SK-N-SH treated with all-trans-retinoic acid at 6 μM for 48 hours (cell line): Measurements from ENCODE around the gene MTUS2.
"Not testable (repeated sequence)": the region's sequence is repeated elsewhere in the genome, so short reads cannot be mapped to it uniquely, and the experiment has no call there.

Source experiments
- ATAC-seq: fragments of 200-7000 bp; cut with Tn5 transposase; 3 replicates; pipeline ENCODE4 v1.9.1; 2020; ENCODE audit warnings: mild to moderate bottlenecking, moderate library complexity
- ARNTL ChIP-seq: fragments of 450-650 bp; formaldehyde crosslinking; IDR thresholded peaks from 2 replicates; pipeline ENCODE4 v1.5.0; 2020; ENCODE audit warnings: low read depth, mild to moderate bottlenecking, moderate library complexity, borderline replicate concordance
- BACH2 ChIP-seq: fragments of 250-450 bp; sonication (Bioruptor Pico); IDR thresholded peaks from 2 replicates; pipeline ENCODE4 v1.9.0; 2021; ENCODE audit warnings: mild to moderate bottlenecking, borderline replicate concordance
- CSDC2 ChIP-seq: fragments of 250-450 bp; sonication (Bioruptor Pico); IDR thresholded peaks from 2 replicates; pipeline ENCODE4 v1.5.0; 2020; ENCODE audit warnings: mild to moderate bottlenecking, moderate library complexity
- ESRRG ChIP-seq: fragments of 250-450 bp; sonication (Bioruptor Pico); IDR thresholded peaks from 2 replicates; pipeline ENCODE4 v1.6.1; 2021; ENCODE audit warnings: mild to moderate bottlenecking
- GLIS3 ChIP-seq: fragments of 250-450 bp; sonication (Bioruptor Pico); IDR thresholded peaks from 2 replicates; pipeline ENCODE4 v1.5.0; 2020; ENCODE audit warnings: mild to moderate bottlenecking, moderate library complexity
- ISL1 ChIP-seq: fragments of 250-450 bp; sonication (Bioruptor Pico); IDR thresholded peaks from 2 replicates; pipeline ENCODE4 v2.1.2; 2022; ENCODE audit warnings: mild to moderate bottlenecking, moderate library complexity
- PPARA ChIP-seq: fragments of 250-450 bp; sonication (Bioruptor Pico); IDR thresholded peaks from 2 replicates; pipeline ENCODE4 v1.5.0; 2020; ENCODE audit warnings: mild to moderate bottlenecking, borderline replicate concordance
- RARB ChIP-seq: fragments of 250-450 bp; sonication (Bioruptor Pico); IDR thresholded peaks from 2 replicates; pipeline ENCODE4 v1.8.0; 2021; ENCODE audit warnings: mild to moderate bottlenecking, moderate library complexity
- SNAI2 ChIP-seq: fragments of 250-450 bp; sonication (Bioruptor Pico); IDR thresholded peaks from 2 replicates; pipeline ENCODE4 v1.5.0; 2020; ENCODE audit warnings: mild to moderate bottlenecking, moderate library complexity
- TCF4 ChIP-seq: fragments of 250-450 bp; sonication (Bioruptor Pico); IDR thresholded peaks from 2 replicates; pipeline ENCODE4 v1.8.0; 2021; ENCODE audit warnings: mild to moderate bottlenecking, moderate library complexity, borderline replicate concordance
- TOX ChIP-seq: fragments of 250-450 bp; sonication (Bioruptor Pico); IDR thresholded peaks from 2 replicates; pipeline ENCODE4 v1.8.0; 2021; ENCODE audit warnings: mild to moderate bottlenecking, moderate library complexity, borderline replicate concordance
- ZC3H10 ChIP-seq: fragments of 250-450 bp; sonication (Bioruptor Pico); IDR thresholded peaks from 2 replicates; pipeline ENCODE4 v1.5.1; 2021; ENCODE audit warnings: mild to moderate bottlenecking, moderate library complexity
- ZFP3 ChIP-seq: fragments of 250-450 bp; sonication (Bioruptor Pico); IDR thresholded peaks from 2 replicates; pipeline ENCODE4 v1.5.0; 2020; ENCODE audit warnings: mild to moderate bottlenecking, moderate library complexity
- ZFP30 ChIP-seq: fragments of 450-650 bp; formaldehyde crosslinking; IDR thresholded peaks from 2 replicates; pipeline ENCODE4 v1.5.0; 2022; ENCODE audit warnings: mild to moderate bottlenecking, moderate library complexity
- ZNF565 ChIP-seq: fragments of 450-650 bp; formaldehyde crosslinking; conservative IDR thresholded peaks from 2 replicates; pipeline ENCODE4 v1.5.0; 2020; ENCODE audit warnings: low read depth, mild to moderate bottlenecking, moderate library complexity
- ZNF70 ChIP-seq: fragments of 450-650 bp; formaldehyde crosslinking; IDR thresholded peaks from 2 replicates; pipeline ENCODE4 v1.5.0; 2020; ENCODE audit warnings: mild to moderate bottlenecking, moderate library complexity
- ZNF8 ChIP-seq: fragments of 450-650 bp; formaldehyde crosslinking; IDR thresholded peaks from 2 replicates; pipeline ENCODE4 v1.5.0; 2020; ENCODE audit warnings: mild to moderate bottlenecking, moderate library complexity
- TF ChIP-seq, protein P1 (sequence below): fragments of 250-450 bp; sonication (Bioruptor Pico); IDR thresholded peaks from 2 replicates; pipeline ENCODE4 v1.5.1; 2020; ENCODE audit warnings: low read depth, mild to moderate bottlenecking, moderate library complexity
- TF ChIP-seq, protein P2 (sequence below): fragments of 250-450 bp; sonication (Bioruptor Pico); IDR thresholded peaks from 2 replicates; pipeline ENCODE4 v1.5.1; 2021; ENCODE audit warnings: mild to moderate bottlenecking, moderate library complexity
- TF ChIP-seq, protein P3 (sequence below): fragments of 250-450 bp; sonication (Bioruptor Pico); IDR thresholded peaks from 2 replicates; pipeline ENCODE4 v1.8.0; 2020; ENCODE audit warnings: mild to moderate bottlenecking, moderate library complexity, borderline replicate concordance
- TF ChIP-seq, protein P4 (sequence below): fragments of 250-450 bp; sonication (Bioruptor Pico); IDR thresholded peaks from 2 replicates; pipeline ENCODE4 v1.5.0; 2020; ENCODE audit warnings: mild to moderate bottlenecking, moderate library complexity

Gene MTUS2

DNA sequence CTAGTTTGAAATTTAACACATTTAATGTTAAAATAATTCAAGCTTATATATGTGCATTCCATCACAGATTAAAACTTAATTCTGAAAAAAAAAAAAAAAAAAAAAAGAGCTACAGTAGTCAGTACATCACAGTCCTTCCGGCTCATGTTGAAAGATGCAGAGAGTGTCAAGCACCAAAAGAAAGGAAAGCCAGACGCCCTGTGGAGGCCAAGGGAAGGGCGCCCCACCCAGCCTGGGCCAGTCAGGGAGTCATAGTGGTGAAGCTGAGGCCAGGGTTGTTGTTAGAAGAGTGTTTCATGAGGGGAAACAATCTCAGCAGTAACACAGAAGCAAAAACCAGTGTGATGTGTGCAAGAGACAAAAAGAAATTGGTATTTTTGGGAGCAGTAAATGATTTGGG is 375.3 kb downstream of the MTUS2 start:
- no peak for ATAC-seq
- TF ChIP-seq, protein P1, sequence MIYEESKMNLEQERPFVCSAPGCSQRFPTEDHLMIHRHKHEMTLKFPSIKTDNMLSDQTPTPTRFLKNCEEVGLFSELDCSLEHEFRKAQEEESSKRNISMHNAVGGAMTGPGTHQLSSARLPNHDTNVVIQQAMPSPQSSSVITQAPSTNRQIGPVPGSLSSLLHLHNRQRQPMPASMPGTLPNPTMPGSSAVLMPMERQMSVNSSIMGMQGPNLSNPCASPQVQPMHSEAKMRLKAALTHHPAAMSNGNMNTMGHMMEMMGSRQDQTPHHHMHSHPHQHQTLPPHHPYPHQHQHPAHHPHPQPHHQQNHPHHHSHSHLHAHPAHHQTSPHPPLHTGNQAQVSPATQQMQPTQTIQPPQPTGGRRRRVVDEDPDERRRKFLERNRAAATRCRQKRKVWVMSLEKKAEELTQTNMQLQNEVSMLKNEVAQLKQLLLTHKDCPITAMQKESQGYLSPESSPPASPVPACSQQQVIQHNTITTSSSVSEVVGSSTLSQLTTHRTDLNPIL (CRISPR knock-in tag) = no peak
- TF ChIP-seq CSDC2 = no peak
- TF ChIP-seq, all 23 proteins: peak for 0

DNA sequence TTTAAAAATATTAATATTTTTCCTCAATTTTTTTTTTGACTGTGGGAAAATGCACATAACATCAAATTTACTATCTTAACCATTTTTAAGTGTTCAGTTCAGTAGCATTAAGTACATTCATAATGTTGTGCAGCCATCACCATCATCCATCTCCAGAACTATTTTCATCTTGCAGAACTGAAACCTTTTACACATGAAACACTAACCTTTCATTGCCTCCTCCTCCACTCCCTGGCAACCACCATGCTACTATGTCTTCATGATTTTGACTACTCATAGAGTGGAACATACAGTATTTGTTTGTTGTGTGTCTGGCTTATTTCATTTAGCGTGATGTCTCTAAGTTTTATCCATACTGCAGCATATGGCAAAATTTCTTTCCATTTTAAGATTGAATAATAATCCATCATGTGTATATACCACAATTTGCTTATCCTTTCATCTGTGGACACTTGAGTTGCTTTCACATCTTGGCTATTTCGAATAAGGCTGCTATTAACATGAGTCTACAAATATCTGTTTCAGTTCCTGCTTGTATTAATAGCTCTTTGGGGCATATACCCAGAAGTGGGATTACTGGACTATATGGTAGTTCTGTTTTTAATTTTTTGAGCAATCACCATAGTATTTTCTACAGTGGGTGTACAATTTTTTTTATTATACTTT is 376.4 kb downstream of the MTUS2 start:
- no peak for ATAC-seq
- no peak for TF ChIP-seq ZNF565 (CRISPR knock-in tag)
- TF ChIP-seq, protein P2, sequence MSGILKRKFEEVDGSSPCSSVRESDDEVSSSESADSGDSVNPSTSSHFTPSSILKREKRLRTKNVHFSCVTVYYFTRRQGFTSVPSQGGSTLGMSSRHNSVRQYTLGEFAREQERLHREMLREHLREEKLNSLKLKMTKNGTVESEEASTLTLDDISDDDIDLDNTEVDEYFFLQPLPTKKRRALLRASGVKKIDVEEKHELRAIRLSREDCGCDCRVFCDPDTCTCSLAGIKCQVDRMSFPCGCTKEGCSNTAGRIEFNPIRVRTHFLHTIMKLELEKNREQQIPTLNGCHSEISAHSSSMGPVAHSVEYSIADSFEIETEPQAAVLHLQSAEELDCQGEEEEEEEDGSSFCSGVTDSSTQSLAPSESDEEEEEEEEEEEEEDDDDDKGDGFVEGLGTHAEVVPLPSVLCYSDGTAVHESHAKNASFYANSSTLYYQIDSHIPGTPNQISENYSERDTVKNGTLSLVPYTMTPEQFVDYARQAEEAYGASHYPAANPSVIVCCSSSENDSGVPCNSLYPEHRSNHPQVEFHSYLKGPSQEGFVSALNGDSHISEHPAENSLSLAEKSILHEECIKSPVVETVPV (CRISPR knock-in tag) = no peak

DNA sequence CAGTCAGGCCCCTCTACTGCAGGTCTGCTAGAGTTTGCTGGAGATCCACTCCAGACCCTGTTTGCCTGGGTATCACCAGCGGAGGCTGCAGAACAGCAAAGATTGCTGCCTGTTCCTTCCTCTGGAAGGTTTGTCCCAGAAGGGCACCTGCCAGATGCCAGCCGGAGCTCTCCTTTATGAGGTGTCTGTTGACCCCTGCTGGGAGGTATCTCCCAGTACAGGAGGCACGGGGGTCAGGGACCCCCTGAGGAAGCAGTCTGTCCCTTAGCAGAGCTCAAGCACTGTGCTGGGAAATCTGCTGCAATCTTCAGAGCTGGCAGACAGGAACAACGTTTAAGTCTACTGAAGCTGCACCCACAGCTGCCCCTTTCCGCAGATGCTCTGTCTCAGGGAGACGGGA is 382.6 kb downstream of the MTUS2 start:
- not testable (repeated sequence) for ATAC-seq

DNA sequence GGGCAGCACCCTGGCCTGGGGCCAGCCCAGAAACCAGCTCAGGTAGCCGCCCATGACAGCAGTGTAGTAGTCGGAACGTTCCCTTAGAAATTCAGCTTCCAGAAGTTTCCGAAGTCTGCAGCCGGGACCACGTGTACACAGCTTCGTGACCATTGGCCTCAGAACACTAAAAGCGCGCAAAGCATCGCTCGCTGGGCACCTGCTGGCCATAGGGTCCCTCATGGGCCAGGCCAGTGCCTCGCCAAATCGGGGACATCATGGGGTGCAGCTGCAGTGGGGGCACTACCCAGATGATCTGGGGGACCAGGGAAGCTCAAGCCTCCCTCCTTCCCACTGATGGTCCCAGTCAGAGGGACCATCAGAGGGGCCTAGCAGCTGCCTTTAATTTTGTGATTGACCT is 384.5 kb downstream of the MTUS2 start:
- no peak for TF ChIP-seq PPARA (CRISPR knock-in tag)
- no peak for TF ChIP-seq ZC3H10 (CRISPR knock-in tag)
- TF ChIP-seq, protein P3, sequence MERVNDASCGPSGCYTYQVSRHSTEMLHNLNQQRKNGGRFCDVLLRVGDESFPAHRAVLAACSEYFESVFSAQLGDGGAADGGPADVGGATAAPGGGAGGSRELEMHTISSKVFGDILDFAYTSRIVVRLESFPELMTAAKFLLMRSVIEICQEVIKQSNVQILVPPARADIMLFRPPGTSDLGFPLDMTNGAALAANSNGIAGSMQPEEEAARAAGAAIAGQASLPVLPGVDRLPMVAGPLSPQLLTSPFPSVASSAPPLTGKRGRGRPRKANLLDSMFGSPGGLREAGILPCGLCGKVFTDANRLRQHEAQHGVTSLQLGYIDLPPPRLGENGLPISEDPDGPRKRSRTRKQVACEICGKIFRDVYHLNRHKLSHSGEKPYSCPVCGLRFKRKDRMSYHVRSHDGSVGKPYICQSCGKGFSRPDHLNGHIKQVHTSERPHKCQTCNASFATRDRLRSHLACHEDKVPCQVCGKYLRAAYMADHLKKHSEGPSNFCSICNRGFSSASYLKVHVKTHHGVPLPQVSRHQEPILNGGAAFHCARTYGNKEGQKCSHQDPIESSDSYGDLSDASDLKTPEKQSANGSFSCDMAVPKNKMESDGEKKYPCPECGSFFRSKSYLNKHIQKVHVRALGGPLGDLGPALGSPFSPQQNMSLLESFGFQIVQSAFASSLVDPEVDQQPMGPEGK = no peak
- no peak for TF ChIP-seq ZNF70 (CRISPR knock-in tag)
- no peak for TF ChIP-seq TCF4 (CRISPR knock-in tag)
- no peak for TF ChIP-seq ISL1
- TF ChIP-seq ARNTL (CRISPR knock-in tag) = no peak
- no peak for TF ChIP-seq SNAI2 (CRISPR knock-in tag)
- no peak for TF ChIP-seq GLIS3 (CRISPR knock-in tag)
- TF ChIP-seq ZFP30 (CRISPR knock-in tag) = no peak
- no peak for TF ChIP-seq ZNF8 (CRISPR knock-in tag)
- no peak for TF ChIP-seq ZNF565 (CRISPR knock-in tag)
- TF ChIP-seq, protein P4, sequence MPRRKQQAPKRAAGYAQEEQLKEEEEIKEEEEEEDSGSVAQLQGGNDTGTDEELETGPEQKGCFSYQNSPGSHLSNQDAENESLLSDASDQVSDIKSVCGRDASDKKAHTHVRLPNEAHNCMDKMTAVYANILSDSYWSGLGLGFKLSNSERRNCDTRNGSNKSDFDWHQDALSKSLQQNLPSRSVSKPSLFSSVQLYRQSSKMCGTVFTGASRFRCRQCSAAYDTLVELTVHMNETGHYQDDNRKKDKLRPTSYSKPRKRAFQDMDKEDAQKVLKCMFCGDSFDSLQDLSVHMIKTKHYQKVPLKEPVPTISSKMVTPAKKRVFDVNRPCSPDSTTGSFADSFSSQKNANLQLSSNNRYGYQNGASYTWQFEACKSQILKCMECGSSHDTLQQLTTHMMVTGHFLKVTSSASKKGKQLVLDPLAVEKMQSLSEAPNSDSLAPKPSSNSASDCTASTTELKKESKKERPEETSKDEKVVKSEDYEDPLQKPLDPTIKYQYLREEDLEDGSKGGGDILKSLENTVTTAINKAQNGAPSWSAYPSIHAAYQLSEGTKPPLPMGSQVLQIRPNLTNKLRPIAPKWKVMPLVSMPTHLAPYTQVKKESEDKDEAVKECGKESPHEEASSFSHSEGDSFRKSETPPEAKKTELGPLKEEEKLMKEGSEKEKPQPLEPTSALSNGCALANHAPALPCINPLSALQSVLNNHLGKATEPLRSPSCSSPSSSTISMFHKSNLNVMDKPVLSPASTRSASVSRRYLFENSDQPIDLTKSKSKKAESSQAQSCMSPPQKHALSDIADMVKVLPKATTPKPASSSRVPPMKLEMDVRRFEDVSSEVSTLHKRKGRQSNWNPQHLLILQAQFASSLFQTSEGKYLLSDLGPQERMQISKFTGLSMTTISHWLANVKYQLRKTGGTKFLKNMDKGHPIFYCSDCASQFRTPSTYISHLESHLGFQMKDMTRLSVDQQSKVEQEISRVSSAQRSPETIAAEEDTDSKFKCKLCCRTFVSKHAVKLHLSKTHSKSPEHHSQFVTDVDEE (CRISPR knock-in tag) = no peak
- no peak for TF ChIP-seq BACH2
- no peak for TF ChIP-seq RARB (CRISPR knock-in tag)
- TF ChIP-seq, all 23 proteins: peak for 0
- ATAC-seq = no peak

DNA sequence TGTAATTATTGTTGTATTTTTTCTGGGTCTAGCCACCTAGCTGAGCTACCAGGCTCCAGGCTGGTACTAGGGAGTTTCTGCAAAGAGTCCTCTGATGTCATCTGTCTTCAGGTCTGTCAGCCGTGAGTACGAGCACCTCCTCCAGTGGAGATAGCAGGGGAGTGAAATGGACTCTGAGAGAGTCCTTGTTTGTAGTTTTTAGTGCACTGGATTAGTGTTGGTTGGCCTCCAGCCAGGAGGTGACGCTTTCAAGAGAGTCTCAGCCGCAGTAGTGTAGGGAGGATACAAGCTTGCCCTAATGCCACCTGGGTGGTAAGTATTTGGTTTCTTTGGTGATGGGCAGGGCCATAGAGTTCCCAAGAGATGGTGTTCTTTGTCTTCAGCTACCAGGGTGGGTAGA is 390.5 kb downstream of the MTUS2 start:
- TF ChIP-seq ESRRG = no peak
- TF ChIP-seq ZFP3 (CRISPR knock-in tag) = no peak
- TF ChIP-seq, protein P2 (CRISPR knock-in tag) = no peak
- TF ChIP-seq SNAI2 (CRISPR knock-in tag) = no peak
- no peak for TF ChIP-seq ZC3H10 (CRISPR knock-in tag)
- TF ChIP-seq ZFP30 (CRISPR knock-in tag) = no peak
- TF ChIP-seq BACH2 = no peak
- no peak for TF ChIP-seq ARNTL (CRISPR knock-in tag)
- TF ChIP-seq, protein P3 = no peak
- no peak for TF ChIP-seq ZNF8 (CRISPR knock-in tag)
- no peak for TF ChIP-seq TOX
- TF ChIP-seq, protein P1 (CRISPR knock-in tag) = no peak
- no peak for TF ChIP-seq ISL1
- TF ChIP-seq ZNF70 (CRISPR knock-in tag) = no peak
- no peak for ATAC-seq

DNA sequence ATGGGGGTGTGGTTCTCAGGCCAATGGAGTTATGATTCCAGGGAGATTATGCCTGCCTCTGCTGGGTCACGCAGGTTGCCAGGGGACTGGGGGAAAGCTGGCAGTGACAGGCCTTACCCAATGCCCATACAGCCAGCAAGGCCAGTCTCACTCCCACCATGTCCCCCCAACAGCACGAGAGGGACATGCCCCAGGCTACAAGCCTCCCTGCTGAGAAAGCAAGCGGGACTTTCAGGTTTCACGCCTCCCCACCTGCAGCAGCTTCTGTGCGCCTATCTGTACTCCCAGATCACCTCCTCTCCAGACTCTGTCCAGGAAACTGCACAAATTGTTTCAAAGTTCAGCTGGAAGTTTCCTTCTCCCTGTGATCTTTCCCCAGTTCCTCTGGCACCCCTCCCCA is 391.0 kb downstream of the MTUS2 start:
- not testable (repeated sequence) for ATAC-seq
